ENCODE measurements around the gene BDKRB2. TPM values are rescaled to one million over a fixed set of nuclear protein-coding genes. Genes with fewer than 3 reads are reported as not detected.

The BDKRB2 gene
- total and polyA plus RNA-seq, 2 of the 4 experiments (the other 2 are of a cell fraction), result 60.9 to 73.1 TPM

DNA sequence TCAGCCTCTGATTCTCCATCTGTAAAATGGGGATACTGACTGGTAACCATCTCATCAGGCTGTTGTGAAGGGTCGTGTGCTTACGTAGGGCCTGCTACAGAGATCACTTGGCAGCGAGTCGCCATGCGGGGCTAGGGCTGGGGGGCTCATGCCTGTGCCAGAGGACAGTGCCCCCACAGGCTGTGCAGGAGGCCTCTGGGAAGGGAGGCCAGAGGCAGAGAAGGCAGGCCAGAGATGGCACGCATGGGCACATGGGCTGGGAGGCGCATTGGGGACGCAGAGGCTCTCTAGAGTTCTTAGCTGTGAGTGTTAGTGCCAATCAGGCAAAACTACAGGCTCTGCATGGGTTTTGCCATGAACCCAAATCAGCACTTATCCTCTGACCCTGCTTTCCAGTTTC, 3.5 kb upstream of the BDKRB2 start:
- peaks cover 10% of the 10 kb centered on the region; the same call in 1 of the 2 replicates for H3K9me1 ChIP-seq (ENCODE audit: insufficient read depth, low read length)
- no peak overlapping the region for H3K4me3 ChIP-seq (ENCODE audit: insufficient read depth, low read depth, low read length)
- H2BK15ac ChIP-seq (ENCODE audit: low read depth, low read length), result no peak overlapping the region; the same call in 2 of the 3 replicates
- DNase-seq (no peak), ATAC-seq (ENCODE audit: low read depth) (no peak)
- no peaks in the 10 kb centered on the region for H3K27me3 ChIP-seq (ENCODE audit: control insufficient read depth, insufficient read depth, low read length)
- in situ Hi-C loops (cut with MboI; ENCODE audit: low sequenced_read_pairs) (loop anchor here (5.0 kb wide), 1 partner anchor 94 kb away; no protein-coding TSS in a partner anchor), dilution Hi-C loops (cut with HindIII; ENCODE audit: low sequenced_read_pairs, unreplicated experiment) (no loop called here), intact Hi-C loops (cut with micrococcal nuclease) (loop anchor here (10.0 kb wide), 1 partner anchor 206 kb away; no protein-coding TSS in a partner anchor)
- H2BK5ac ChIP-seq (ENCODE audit: low read depth, low read length, poor library complexity, severe bottlenecking), result no peak overlapping the region
- peak overlapping the region; percentile 57 for H2BK120ac ChIP-seq (ENCODE audit: low read depth, low read length)
- no peak overlapping the region for H2AK9ac ChIP-seq (replicated peaks; ENCODE audit: low read depth, low read length, poor library complexity)
- H3K4me2 ChIP-seq (ENCODE audit: low read depth, low read length), result no peak overlapping the region
- no peak overlapping the region for H2AFZ ChIP-seq (replicated peaks; ENCODE audit: low read length, poor library complexity)
- peak overlapping the region; percentile 57 for H3K4ac ChIP-seq (ENCODE audit: low read depth, low read length)
- peaks cover 14% of the 10 kb centered on the region for H3K4me1 ChIP-seq (ENCODE audit: control insufficient read depth, insufficient read depth, low read length)
- H2AK5ac ChIP-seq (ENCODE audit: low read depth, low read length), result peak overlapping the region; percentile 69; the same call in 1 of the 2 replicates
- H4K91ac ChIP-seq (ENCODE audit: insufficient read depth, low read depth, low read length), result peak overlapping the region; percentile 65
- H4K20me1 ChIP-seq (ENCODE audit: insufficient read depth, low read length), result 0 out of 2 replicates have a peak, but pooled peaks cover 1% of the 10 kb centered on the region
- H4K5ac ChIP-seq (ENCODE audit: low read depth, low read length), result peak overlapping the region; percentile 22; the same call in 1 of the 2 replicates
- no peak overlapping the region for H3K14ac ChIP-seq (replicated peaks; ENCODE audit: low read depth, low read length)
- ChIA-PET CTCF (no interaction called here), POLR2A (ENCODE audit: unreplicated experiment) (no interaction called here)
- H3K36me3 ChIP-seq (ENCODE audit: control insufficient read depth, insufficient read depth, low read length), result peaks cover 2% of the 10 kb centered on the region
- no peak overlapping the region; the same call in 1 of the 2 replicates for H3K23ac ChIP-seq (ENCODE audit: low read depth, low read length)
- H3K56ac ChIP-seq (ENCODE audit: extremely low read depth, insufficient read depth, low read length), result no peak overlapping the region
- no peak overlapping the region for H3K27ac ChIP-seq (ENCODE audit: insufficient read depth, low read length)
- H4K8ac ChIP-seq (ENCODE audit: low read depth in 2 of 2, low read length in 2 of 2), result peak overlapping the region in 1 of 2 experiments; percentile 22; a peak in 1 of 4 replicates
- no peaks in the 10 kb centered on the region for H3K9me3 ChIP-seq (ENCODE audit: control insufficient read depth, insufficient read depth, low read length)
- BruUV-seq (replicated peaks), result no TSS peak
- peaks cover 3 to 23% of the 10 kb centered on the region in 2 experiments for H3K79me1 ChIP-seq (ENCODE audit: low read depth in 1 of 2, low read length in 2 of 2)
- H3K9ac ChIP-seq (ENCODE audit: low read depth, low read length), result no peak overlapping the region
- peak overlapping the region; percentile 72; the same call in 1 of the 2 replicates for H2BK20ac ChIP-seq (ENCODE audit: low read depth, low read length)
- peak overlapping the region; percentile 34 for H3K18ac ChIP-seq (ENCODE audit: low read depth, low read length)
- TF ChIP-seq, protein P1, sequence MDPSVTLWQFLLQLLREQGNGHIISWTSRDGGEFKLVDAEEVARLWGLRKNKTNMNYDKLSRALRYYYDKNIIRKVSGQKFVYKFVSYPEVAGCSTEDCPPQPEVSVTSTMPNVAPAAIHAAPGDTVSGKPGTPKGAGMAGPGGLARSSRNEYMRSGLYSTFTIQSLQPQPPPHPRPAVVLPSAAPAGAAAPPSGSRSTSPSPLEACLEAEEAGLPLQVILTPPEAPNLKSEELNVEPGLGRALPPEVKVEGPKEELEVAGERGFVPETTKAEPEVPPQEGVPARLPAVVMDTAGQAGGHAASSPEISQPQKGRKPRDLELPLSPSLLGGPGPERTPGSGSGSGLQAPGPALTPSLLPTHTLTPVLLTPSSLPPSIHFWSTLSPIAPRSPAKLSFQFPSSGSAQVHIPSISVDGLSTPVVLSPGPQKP (IDR thresholded peaks at IDR 0.05; ENCODE audit: borderline replicate concordance, low read depth, low read length), result no peak
- TF ChIP-seq FOS (IDR thresholded peaks at IDR 0.05; ENCODE audit: low read depth, low read length), result no peak
- no peak for TF ChIP-seq CEBPB (IDR thresholded peaks at IDR 0.05; ENCODE audit: low read depth, low read length)
- no peak for TF ChIP-seq MXI1 (IDR thresholded peaks at IDR 0.05; ENCODE audit: borderline replicate concordance, low read depth, low read length)
- no peak for TF ChIP-seq MAFK (IDR thresholded peaks at IDR 0.05; ENCODE audit: low read depth, low read length)
- 100% methylated on average over 3 of the region's 8 CpGs; no CpG with 5 or more reads in 1 of the 2 experiments for WGBS, 2 experiments (ENCODE audit: extremely low coverage in 2 of 2, insufficient read length in 1 of 2)

Data from IMR-90 (cell line).